Ishikawa (cell line): ENCODE results near the gene KIRREL3.

Source experiments
- CEBPB ChIP-seq: IDR thresholded peaks from 2 replicates; pipeline ENCODE4 v1.6.1; 2012
- CREB1 ChIP-seq: IDR thresholded peaks from 2 replicates; pipeline ENCODE4 v1.6.1; 2012; ENCODE audit warnings: low read depth
- EGR1 ChIP-seq: IDR thresholded peaks from 2 replicates; pipeline ENCODE4 v1.6.1; 2012
- EP300 ChIP-seq: IDR thresholded peaks from 2 replicates; pipeline ENCODE4 v1.6.1; 2012; ENCODE audit warnings: borderline replicate concordance
- FOXM1 ChIP-seq: IDR thresholded peaks from 2 replicates; pipeline ENCODE4 v1.6.1; 2012; ENCODE audit warnings: low read depth, borderline replicate concordance
- NFIC ChIP-seq: IDR thresholded peaks from 2 replicates; pipeline ENCODE4 v1.6.1; 2012
- RAD21 ChIP-seq: IDR thresholded peaks from 2 replicates; pipeline ENCODE4 v1.6.1; 2012; ENCODE audit warnings: low read depth
- TAF1 ChIP-seq: IDR thresholded peaks from 2 replicates; pipeline ENCODE4 v1.6.1; 2012; ENCODE audit warnings: low read depth, mild to moderate bottlenecking
- TCF12 ChIP-seq: IDR thresholded peaks from 2 replicates; pipeline ENCODE4 v1.6.1; 2012; ENCODE audit warnings: low read depth
- TEAD4 ChIP-seq: IDR thresholded peaks from 2 replicates; pipeline ENCODE4 v1.6.1; 2012
- USF1 ChIP-seq: IDR thresholded peaks from 2 replicates; pipeline ENCODE4 v1.6.1; 2012
- YY1 ChIP-seq: IDR thresholded peaks from 2 replicates; pipeline ENCODE4 v1.6.1; 2012; ENCODE audit warnings: low read depth
- ZBTB7A ChIP-seq: IDR thresholded peaks from 2 replicates; pipeline ENCODE4 v1.6.1; 2012; ENCODE audit warnings: low read depth
- TF ChIP-seq, protein P1 (sequence below): IDR thresholded peaks from 2 replicates; pipeline ENCODE4 v1.6.1; 2012; ENCODE audit warnings: low read depth, mild to moderate bottlenecking
- TF ChIP-seq, protein P2 (sequence below): IDR thresholded peaks from 2 replicates; pipeline ENCODE4 v1.6.1; 2012

Gene KIRREL3

DNA sequence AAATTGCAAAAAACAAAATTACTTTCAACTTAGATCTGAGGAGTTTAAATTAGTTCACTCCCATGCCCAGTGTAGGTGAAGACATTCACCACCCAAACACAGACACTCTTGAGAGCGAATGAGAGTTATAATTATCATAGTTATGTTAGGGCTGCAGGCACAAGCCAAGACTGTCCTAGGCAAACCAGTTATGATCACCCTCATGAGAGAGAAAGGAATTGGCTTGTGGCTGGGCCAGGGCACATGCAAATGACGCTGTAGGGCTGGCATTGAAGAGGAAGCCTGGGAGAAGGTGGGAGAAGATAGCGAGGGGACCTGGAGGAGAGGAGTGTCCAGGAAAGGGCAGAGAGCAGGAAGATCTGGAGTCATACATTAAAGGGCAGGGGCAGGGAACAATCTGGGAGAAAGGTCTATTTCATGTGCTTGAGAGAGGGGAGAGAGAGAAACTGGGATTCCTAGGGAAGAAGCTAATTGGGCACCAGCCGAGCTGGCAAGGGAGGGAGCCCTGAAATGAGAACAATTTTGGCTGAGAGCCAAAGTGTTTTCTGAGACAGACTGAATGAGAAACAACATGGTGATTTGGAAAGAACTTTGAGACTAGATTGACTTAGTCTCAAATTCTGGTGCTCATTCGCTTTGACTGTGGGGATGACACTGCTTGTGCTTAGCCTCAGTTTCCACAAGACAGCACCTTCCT is 279.9 kb downstream of the KIRREL3 start:
- no peak for TF ChIP-seq FOXM1

GRCh38 chr11:126719740-126720139 is 280.8 kb downstream of the KIRREL3 start:
- TF ChIP-seq, protein P1, sequence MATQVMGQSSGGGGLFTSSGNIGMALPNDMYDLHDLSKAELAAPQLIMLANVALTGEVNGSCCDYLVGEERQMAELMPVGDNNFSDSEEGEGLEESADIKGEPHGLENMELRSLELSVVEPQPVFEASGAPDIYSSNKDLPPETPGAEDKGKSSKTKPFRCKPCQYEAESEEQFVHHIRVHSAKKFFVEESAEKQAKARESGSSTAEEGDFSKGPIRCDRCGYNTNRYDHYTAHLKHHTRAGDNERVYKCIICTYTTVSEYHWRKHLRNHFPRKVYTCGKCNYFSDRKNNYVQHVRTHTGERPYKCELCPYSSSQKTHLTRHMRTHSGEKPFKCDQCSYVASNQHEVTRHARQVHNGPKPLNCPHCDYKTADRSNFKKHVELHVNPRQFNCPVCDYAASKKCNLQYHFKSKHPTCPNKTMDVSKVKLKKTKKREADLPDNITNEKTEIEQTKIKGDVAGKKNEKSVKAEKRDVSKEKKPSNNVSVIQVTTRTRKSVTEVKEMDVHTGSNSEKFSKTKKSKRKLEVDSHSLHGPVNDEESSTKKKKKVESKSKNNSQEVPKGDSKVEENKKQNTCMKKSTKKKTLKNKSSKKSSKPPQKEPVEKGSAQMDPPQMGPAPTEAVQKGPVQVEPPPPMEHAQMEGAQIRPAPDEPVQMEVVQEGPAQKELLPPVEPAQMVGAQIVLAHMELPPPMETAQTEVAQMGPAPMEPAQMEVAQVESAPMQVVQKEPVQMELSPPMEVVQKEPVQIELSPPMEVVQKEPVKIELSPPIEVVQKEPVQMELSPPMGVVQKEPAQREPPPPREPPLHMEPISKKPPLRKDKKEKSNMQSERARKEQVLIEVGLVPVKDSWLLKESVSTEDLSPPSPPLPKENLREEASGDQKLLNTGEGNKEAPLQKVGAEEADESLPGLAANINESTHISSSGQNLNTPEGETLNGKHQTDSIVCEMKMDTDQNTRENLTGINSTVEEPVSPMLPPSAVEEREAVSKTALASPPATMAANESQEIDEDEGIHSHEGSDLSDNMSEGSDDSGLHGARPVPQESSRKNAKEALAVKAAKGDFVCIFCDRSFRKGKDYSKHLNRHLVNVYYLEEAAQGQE: no peak
- TF ChIP-seq TEAD4 (no peak), YY1 (no peak), USF1 (no peak), EP300 (no peak), NFIC (no peak), CEBPB (no peak), TCF12 (no peak), EGR1 (no peak), FOXM1 (no peak), TAF1 (no peak)
- TF ChIP-seq, protein P2, sequence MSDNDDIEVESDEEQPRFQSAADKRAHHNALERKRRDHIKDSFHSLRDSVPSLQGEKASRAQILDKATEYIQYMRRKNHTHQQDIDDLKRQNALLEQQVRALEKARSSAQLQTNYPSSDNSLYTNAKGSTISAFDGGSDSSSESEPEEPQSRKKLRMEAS: no peak

- TF ChIP-seq NFIC (no peak), CEBPB (no peak), USF1 (no peak), TCF12 (no peak)
- TF ChIP-seq, protein P1: no peak
These were observed 282.3 kb downstream of the KIRREL3 start for GRCh38 chr11:126718276-126718675.

- TF ChIP-seq YY1: no peak
- no peak for TF ChIP-seq TCF12
- TF ChIP-seq, protein P2: no peak
- no peak for TF ChIP-seq EGR1
- TF ChIP-seq RAD21: peak; percentile 56
These were observed 284.0 kb downstream of the KIRREL3 start for GRCh38 chr11:126716456-126717083.

GRCh38 chr11:126713806-126714205 is 286.8 kb downstream of the KIRREL3 start:
- TF ChIP-seq, protein P1: no peak
- TF ChIP-seq EGR1 (no peak), CREB1 (no peak), NFIC (no peak), EP300 (no peak), TEAD4 (no peak), FOXM1 (no peak), TCF12 (no peak), YY1 (no peak), USF1 (no peak), RAD21 (no peak), CEBPB (no peak), TAF1 (no peak), ZBTB7A (no peak)
- TF ChIP-seq, protein P2: no peak
